Stimulated activated CD4-positive, alpha-beta T cell treated with anti-CD3 and anti-CD28 coated beads, Interleukin-15, amount 100 ng/mL, for 24 hours (primary cell): ENCODE data around the gene FMNL2.
"Not testable (repeated sequence)": the region's sequence is repeated elsewhere in the genome, so short reads cannot be mapped to it uniquely, and the experiment has no call there.

Source experiments
- DNase-seq: peaks from one replicate; pipeline ENCODE4 v3.0.0-alpha.2; 2020

FMNL2 gene

GRCh38 chr2:152376385-152376784, 41.4 kb downstream of the FMNL2 start:
- DNase-seq: no peak

GRCh38 chr2:152376968-152377367, 42.0 kb downstream of the FMNL2 start:
- DNase-seq: no peak

DNA sequence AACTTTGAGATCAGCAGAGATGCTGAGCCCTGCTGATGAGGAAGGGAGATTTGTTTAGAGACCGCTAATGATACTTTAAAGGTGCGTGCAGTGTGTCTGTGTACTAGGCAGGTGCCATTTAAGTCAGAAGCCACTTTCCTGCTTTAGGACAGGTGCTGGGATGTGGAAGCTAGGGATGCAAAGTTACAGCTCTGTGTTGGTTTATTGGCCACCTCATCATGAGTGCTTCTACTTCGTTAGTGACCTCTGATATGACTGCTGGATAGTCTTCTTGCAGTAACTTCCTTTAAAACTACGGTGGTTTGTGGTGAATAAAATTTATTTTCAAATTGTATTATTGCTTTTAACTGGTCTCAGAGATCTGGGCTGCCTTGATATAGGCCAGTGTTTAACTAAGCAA, 44.1 kb downstream of the FMNL2 start:
- DNase-seq: no peak

- no peak for DNase-seq
Observed at GRCh38 chr2:152380261-152381055, 45.5 kb downstream of the FMNL2 start.

DNA sequence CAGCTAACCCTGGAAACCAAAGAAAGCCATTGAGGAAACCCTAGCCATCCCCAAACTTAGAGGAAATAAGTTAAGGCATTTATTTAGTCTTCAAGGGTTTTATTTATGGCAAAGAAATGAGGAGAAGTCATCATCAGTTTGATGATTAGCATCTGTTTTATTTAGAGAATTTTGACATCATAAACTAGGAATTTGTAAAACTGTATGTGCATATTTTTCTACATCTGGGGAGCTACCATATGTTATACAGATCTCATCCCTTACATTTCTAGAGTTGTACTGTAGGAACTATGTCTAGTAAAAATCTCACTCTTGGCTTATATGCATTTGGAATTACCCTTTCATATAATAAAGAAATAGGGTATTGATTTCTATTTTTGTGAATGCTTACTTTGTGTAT, 48.7 kb downstream of the FMNL2 start:
- no peak for DNase-seq

GRCh38 chr2:152384992-152385391, 50.0 kb downstream of the FMNL2 start:
- no peak for DNase-seq

DNA sequence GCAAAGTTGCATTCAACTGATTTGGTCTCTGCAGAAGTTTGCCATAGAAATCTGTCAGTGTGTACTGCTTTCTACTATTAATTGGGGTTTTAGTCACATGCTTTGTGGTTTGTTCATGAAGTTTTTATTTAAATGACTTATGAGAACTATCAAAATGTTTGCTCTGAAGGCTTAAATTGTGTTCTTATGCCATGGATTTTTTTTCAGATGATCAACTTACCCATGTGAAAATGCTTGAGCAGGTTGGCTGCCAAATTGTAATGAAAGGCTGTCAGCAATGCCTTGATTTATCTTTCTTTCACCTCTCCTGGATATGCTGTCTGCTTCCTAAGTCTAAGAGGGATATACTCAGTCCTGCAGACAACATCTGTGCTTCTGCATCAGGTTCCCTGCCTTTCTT, 50.7 kb downstream of the FMNL2 start:
- DNase-seq: no peak

GRCh38 chr2:152386266-152386665, 51.3 kb downstream of the FMNL2 start:
- no peak for DNase-seq

- DNase-seq: no peak
Observed at GRCh38 chr2:152387041-152387440, 52.1 kb downstream of the FMNL2 start.

DNA sequence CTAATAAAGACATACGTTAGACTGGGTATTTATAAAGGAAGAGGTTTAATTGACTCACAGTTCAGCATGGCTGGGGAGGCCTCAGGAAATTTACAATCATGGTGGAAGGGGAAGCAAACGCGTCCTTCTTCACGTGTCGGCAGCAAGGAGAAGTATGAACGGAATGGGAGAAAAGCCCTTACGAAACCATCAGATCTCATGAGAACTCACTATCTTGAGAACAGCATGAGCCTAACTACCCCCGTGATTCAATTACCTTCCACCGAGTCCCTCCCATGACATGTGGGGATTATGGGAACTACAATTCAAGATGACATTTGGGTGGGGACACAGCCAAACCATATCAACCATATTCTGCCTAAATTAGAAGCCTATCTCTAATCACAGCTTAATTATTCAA, 53.3 kb downstream of the FMNL2 start:
- DNase-seq: not testable (repeated sequence)

DNA sequence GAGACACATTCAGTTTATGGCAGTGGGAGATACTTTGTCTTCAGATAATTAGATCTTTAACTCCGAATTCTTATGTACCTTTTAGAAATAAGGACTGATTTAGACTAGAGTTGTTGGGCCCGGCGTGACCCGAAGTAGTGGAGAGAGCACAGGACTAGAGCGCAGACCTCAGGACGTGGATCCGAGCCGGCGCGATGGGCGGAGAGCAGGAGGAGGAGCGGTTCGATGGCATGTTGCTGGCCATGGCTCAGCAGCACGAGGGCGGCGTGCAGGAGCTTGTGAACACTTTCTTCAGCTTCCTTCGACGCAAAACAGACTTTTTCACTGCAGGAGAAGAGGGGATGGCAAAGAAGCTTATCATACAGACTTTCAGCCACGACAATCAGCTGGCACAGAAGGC, 54.5 kb downstream of the FMNL2 start:
- no peak for DNase-seq

GRCh38 chr2:152390837-152391236, 55.9 kb downstream of the FMNL2 start:
- no peak for DNase-seq

GRCh38 chr2:152391318-152391717, 56.3 kb downstream of the FMNL2 start:
- DNase-seq: no peak

DNA sequence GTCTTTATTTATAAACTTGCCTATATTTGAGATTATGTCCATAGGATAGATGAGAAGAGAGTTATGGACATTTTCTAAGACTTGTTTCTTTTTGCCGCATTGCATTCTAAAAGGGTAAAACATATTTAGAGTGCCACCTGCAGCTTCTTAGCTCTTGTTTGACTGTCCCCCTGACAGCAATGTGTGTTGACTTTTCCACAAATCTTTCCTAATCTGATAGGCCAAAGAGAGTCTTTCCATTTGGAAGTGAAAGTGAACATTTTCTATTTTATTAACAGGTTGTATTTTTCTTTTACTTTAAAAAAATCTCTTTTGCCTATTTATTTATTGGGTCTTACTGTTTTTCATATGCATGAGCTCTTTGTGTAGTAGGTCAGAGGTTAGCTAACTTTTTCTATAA, 58.4 kb downstream of the FMNL2 start:
- no peak for DNase-seq

GRCh38 chr2:152394326-152394725, 59.4 kb downstream of the FMNL2 start:
- no peak for DNase-seq

GRCh38 chr2:152395103-152395502, 60.1 kb downstream of the FMNL2 start:
- DNase-seq: no peak

- DNase-seq: no peak
Observed at GRCh38 chr2:152395572-152395971, 60.6 kb downstream of the FMNL2 start.

DNA sequence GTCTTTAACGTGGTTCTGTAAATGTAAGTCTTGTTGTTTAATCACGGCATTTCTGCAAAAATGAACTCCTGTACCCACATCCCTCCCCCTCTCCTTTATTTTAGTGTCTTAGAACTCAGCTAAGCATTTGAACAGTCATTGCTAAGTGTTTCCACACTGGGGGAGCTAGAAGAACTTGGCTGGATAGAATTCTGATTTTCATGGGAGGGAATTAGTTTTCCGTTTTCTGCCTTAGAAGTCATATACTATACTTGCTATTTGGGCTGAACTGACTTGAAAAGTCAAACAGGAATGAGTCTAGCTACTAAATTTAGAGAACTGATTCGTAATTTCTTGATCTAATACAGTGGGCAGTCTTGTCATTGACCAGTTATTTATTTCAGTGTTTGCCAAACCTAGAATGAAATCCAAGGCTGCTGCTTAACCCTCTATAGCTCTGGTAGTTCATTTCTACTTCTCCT, 61.1 kb downstream of the FMNL2 start:
- DNase-seq: no peak

DNA sequence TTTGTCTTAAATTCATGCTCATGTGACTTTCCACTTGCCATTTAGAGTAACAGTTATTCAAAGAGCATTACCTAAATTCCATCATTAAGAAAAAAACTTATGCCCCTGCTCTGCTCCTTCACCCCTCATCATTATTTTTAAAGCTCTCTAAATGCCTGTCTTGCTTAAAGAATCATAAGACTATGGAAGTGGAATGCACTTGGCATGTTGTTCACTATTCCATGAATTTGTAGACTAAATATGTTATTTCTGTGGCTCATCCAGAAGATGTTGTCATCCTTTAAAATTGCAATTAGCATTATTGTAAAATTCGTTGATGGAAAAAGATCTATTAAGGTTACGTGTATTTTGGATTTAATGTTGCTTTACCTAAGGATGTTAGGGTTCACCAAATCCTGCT, 61.8 kb downstream of the FMNL2 start:
- DNase-seq: no peak

DNA sequence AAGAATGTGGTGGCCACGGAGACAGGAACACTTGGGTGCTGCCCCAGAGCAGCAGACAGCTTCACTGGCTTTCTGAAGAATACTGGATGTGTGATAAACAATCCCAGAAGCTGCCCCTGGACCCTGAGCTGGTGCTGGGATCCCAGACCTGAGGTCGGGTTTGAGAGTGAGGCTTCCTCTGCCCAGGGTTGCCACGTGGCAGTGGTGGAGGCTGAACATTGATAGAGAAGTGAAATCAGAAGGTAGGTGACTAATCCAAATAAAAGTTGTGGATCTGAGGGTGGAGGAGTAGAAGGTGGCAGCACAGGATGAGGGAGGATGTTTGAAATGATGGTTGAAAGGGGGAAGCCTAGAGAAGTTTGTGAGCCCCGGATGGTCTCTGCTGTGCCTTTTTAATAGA, 64.0 kb downstream of the FMNL2 start:
- no peak for DNase-seq

DNA sequence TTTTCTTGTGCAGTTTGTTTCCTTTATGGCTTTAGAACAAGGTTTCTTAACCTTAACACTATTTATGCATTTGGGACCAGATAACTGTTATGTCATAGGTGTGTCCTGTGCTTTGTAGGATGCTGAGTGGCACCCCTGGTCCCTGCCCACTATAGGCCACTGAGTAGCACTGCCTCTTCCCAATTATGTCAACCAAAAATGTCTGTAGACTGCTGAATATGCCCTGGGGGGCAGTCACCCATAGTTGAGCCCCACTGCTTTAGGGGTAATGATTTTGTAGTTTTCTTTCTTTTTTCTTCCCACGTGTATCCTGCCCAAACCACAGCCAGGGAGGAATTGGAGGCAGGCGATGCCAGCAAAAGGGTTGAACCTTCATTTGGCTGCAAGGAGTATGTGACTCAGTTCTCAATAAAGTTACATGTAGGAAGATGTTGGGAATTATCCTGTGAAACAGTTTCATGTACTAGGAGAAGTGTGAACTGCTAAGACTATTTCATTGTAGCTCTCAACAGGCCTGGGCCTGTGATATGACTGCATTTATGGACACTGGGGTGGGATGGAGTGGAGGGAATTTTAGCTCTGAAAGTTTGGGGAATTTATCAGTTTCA, 65.7 kb downstream of the FMNL2 start:
- no peak for DNase-seq

DNA sequence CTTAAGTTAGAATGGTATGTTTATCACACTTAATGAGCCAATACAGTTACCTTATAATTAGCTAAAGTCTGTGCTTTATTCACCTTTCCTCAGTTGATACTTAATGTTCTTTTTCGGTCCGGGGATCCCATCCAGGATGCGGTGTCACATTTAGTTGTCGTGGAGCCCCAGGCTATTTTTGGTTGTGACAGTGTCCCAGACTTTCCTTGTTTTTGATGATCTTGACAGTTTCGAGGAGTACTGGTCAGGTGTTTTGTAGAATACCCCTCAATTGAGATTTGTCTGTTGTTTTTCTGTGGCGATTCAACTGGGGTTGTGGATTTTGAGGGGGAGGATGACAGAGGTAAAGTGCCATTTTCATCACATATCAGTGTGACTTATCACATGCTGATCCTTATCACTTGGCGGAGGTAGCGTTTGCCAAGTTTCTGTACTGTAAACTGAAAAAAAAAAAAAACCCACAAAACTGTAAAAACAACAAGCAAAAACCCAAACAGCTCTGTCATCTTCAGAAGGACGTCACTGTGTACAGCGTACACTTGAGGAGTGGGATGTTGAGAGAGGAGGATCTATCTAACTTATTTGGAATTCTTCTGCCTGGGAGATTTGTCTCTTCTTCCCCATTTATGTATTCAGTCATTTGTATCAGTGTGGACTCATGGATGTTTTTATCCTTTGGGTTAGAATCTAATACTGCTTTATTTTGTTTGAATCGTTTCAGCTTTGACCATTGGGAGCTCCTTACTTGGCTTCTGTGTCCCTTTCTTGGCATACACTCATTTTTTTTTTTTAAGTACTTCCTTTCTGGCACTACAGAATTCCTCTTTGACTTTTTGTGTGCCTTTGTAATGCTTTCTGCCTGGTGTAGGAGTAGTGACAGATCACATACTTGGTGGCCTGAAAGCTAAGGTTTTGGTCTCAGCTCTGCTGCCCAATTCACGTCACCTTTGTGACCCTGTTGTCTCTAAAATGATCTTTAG, 68.1 kb downstream of the FMNL2 start:
- no peak for DNase-seq
